HG03439 (cell line): ENCODE results near the gene ST6GALNAC3.

Source experiments
- ATAC-seq: cut with Tn5 transposase; IDR thresholded peaks from one replicate; pipeline ENCODE4 v1.9.1; 2021; ENCODE audit warnings: mild to moderate bottlenecking, moderate library complexity; ENCODE audit not compliant: unreplicated experiment

The ST6GALNAC3 gene

GRCh38 chr1:76279101-76279748 lies 204.7 kb downstream of the ST6GALNAC3 start:
- no peak for ATAC-seq

GRCh38 chr1:76281306-76281705 lies 206.8 kb downstream of the ST6GALNAC3 start:
- no peak for ATAC-seq

- ATAC-seq: no peak
Observed at GRCh38 chr1:76284842-76285241, 210.3 kb downstream of the ST6GALNAC3 start.

GRCh38 chr1:76285578-76286135 lies 211.1 kb downstream of the ST6GALNAC3 start:
- ATAC-seq: no peak

GRCh38 chr1:76287917-76288316 lies 213.4 kb downstream of the ST6GALNAC3 start:
- no peak for ATAC-seq

GRCh38 chr1:76288758-76289483 lies 214.4 kb downstream of the ST6GALNAC3 start:
- no peak for ATAC-seq

GRCh38 chr1:76289692-76290091 lies 215.1 kb downstream of the ST6GALNAC3 start:
- ATAC-seq: no peak

- ATAC-seq: no peak
Observed at GRCh38 chr1:76290271-76290670, 215.7 kb downstream of the ST6GALNAC3 start.

- ATAC-seq: no peak
Observed at GRCh38 chr1:76291191-76291590, 216.6 kb downstream of the ST6GALNAC3 start.

- no peak for ATAC-seq
Observed at GRCh38 chr1:76291737-76292136, 217.2 kb downstream of the ST6GALNAC3 start.

- ATAC-seq: no peak
Observed at GRCh38 chr1:76292418-76293184, 218.1 kb downstream of the ST6GALNAC3 start.

- ATAC-seq: no peak
Observed at GRCh38 chr1:76293831-76294230, 219.3 kb downstream of the ST6GALNAC3 start.

GRCh38 chr1:76294482-76295194 lies 220.1 kb downstream of the ST6GALNAC3 start:
- ATAC-seq: peak; percentile 79

- ATAC-seq: no peak
Observed at GRCh38 chr1:76298399-76298798, 223.9 kb downstream of the ST6GALNAC3 start.

- ATAC-seq: no peak
Observed at GRCh38 chr1:76299036-76299435, 224.5 kb downstream of the ST6GALNAC3 start.

GRCh38 chr1:76300556-76300955 lies 226.0 kb downstream of the ST6GALNAC3 start:
- no peak for ATAC-seq

GRCh38 chr1:76302711-76303339 lies 228.3 kb downstream of the ST6GALNAC3 start:
- ATAC-seq: no peak

- ATAC-seq: no peak
Observed at GRCh38 chr1:76303340-76303717, 228.8 kb downstream of the ST6GALNAC3 start.

GRCh38 chr1:76313304-76313703 lies 238.8 kb downstream of the ST6GALNAC3 start:
- no peak for ATAC-seq

- no peak for ATAC-seq
Observed at GRCh38 chr1:76314730-76315129, 240.2 kb downstream of the ST6GALNAC3 start.
